Ascending aorta (tissue), 2 donors: Measurements from ENCODE around the gene TTLL1. TPM values are rescaled to one million over a fixed set of nuclear protein-coding genes. Genes with fewer than 3 reads are reported as not detected.
A peak's percentile ranks its signal among the peaks of the same experiment; 100 is the strongest.

Experiments used
- DNase-seq, 2 donors: peaks; one replicate each; pipeline ENCODE4 v3.0.0-alpha.2; 2019; ENCODE audit warnings: low spot score in 2 of 2
- H3K27ac ChIP-seq, 2 donors: fragments of 200-600 bp; sonication (generic); one replicate each; pipeline ENCODE4 v1.5.1; 2016 to 2017; ENCODE audit warnings: mild to moderate bottlenecking in 1 of 2
- H3K27me3 ChIP-seq: fragments of 200-600 bp; sonication (generic); one replicate; pipeline ENCODE4 v1.5.1; 2017
- H3K36me3 ChIP-seq, 2 donors: fragments of 200-600 bp; sonication (generic); one replicate each; pipeline ENCODE4 v1.5.1; 2016
- H3K4me1 ChIP-seq, 2 donors: fragments of 200-600 bp; sonication (generic); one replicate each; pipeline ENCODE4 v1.5.1; 2016 to 2017; ENCODE audit warnings: mild to moderate bottlenecking in 1 of 2
- H3K4me3 ChIP-seq, 2 donors: fragments of 200-600 bp; sonication (generic); one replicate each; pipeline ENCODE4 v1.5.1; 2016 to 2017; ENCODE audit warnings: mild to moderate bottlenecking in 1 of 2
- H3K9me3 ChIP-seq, 2 donors: fragments of 200-600 bp; sonication (generic); one replicate each; pipeline ENCODE4 v1.5.1; 2016
- intact Hi-C: fragments of 100-400 bp; cut with DNase I; formaldehyde crosslinking; loops from one replicate; pipeline ENCODE4 v1.15.1; 2023
- total RNA-seq: library from RNA; depleted of rRNA; stranded (reverse); fragments of >200 nt; gene quantifications from one replicate; pipeline ENCODE4 v1.1.0, GENCODE V29; 2016
- TF ChIP-seq, protein P1 (sequence below), 3 experiments: fragments of 200-600 bp in 2 of 3; fragments of 450-650 bp in 1 of 3; sonication (generic) in 2 of 3; IDR thresholded peaks; one replicate each; pipeline ENCODE4 v1.5.1; 2016 to 2019; ENCODE audit warnings: antibody characterized with exemption in 3 of 3, mild to moderate bottlenecking in 1 of 3, moderate library complexity in 1 of 3

Gene TTLL1
- total RNA-seq, 1 donor from 2014 or later: 0.21 TPM

DNA sequence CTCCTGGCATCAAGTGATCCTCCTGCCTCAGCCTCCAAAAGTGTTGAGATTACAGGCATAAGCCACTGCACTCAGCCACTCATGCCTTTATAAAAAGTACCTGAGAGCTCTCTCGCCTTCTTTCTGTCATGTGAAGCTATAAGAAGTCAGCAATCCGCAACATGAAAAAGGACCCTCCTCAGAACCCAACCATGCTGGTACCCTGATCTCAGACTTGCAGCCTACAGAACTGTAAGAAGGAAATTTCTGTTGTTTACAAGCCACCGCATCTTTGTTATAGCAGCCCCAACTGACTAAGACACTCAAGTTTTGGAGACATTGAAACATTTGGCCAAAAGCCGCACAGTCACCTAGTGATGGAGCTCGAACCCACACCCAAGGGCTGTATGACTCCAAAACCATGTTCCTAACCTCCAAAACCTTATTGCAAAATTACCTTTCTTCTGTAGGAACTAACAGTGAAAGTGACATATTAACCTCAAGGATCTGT is 83.1 kb downstream of the TTLL1 start:
- TF ChIP-seq, protein P1, sequence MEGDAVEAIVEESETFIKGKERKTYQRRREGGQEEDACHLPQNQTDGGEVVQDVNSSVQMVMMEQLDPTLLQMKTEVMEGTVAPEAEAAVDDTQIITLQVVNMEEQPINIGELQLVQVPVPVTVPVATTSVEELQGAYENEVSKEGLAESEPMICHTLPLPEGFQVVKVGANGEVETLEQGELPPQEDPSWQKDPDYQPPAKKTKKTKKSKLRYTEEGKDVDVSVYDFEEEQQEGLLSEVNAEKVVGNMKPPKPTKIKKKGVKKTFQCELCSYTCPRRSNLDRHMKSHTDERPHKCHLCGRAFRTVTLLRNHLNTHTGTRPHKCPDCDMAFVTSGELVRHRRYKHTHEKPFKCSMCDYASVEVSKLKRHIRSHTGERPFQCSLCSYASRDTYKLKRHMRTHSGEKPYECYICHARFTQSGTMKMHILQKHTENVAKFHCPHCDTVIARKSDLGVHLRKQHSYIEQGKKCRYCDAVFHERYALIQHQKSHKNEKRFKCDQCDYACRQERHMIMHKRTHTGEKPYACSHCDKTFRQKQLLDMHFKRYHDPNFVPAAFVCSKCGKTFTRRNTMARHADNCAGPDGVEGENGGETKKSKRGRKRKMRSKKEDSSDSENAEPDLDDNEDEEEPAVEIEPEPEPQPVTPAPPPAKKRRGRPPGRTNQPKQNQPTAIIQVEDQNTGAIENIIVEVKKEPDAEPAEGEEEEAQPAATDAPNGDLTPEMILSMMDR (IDR thresholded peaks at IDR 0.05): no peak
- H3K4me1 ChIP-seq: peaks cover 27 to 57% of the 10 kb centered on the region in 2 donors
- no peaks in the 10 kb centered on the region for H3K9me3 ChIP-seq
- intact Hi-C loops: no loop called here
- H3K27ac ChIP-seq: no peak overlapping the region
- no peak for DNase-seq
- no peaks in the 10 kb centered on the region for H3K36me3 ChIP-seq
- H3K4me3 ChIP-seq: no peak overlapping the region
- no peaks in the 10 kb centered on the region for H3K27me3 ChIP-seq

DNA sequence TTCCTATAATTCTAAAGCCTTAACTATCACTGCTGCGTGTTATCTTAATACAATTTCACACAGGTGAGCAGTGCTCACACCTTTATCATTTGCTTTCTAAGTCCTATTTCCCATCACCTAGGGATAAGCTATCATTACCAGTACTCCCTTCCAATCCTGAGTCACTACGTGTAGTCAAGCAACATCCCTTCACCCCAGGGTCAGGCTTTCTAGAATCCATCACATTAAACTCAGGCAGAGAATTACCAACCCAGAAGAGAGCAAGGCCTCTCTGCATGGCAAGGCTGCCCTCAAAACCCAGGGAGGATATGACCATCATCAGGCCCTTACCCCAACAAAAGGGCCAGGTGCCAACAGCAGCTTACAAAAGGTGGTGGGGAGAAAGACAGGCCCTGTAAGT is 84.1 kb downstream of the TTLL1 start:
- Histone ChIP-seq H3K4me1 (peaks cover 35 to 66% of the 10 kb centered on the region in 2 donors), H3K27me3 (no peaks in the 10 kb centered on the region), H3K4me3 (no peak overlapping the region), H3K9me3 (no peaks in the 10 kb centered on the region), H3K36me3 (no peaks in the 10 kb centered on the region), H3K27ac (peak overlapping the region in 1 of 2 donors; percentile 16)
- TF ChIP-seq, protein P1 (IDR thresholded peaks at IDR 0.05): no peak
- intact Hi-C loops: no loop called here
- no peak for DNase-seq

DNA sequence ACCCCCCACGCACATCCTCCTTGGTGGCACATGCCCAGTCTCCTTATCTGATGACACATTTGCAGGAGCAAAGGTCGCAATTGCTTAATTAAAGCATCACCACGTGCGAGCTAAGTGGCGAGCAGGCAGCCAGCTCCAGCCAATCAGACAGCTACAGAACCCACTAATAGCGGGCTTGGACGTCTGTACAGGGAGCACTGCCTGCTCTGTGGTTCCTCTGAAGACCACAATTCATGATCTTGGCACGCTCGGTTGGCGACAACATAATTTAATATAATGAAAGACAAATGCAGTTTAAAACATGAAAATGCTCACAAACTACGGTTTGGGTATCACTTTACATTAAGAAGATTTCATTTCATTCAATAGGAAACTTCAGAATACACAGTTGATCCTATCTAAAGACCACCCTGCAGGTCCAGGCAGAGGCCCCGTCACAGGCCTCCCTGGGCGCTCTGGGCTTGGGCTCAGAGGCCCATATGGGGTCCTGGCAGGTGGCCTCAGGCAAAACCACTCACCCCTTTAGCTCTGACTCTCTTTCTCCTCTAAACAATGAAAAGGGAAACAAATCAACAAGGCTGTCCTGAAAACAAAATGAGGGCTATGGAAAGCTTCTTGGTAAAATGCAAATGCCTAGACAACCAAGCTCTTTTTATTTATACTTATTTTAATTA is 84.7 kb downstream of the TTLL1 start:
- H3K4me1 ChIP-seq: peaks cover 40 to 72% of the 10 kb centered on the region in 2 donors

DNA sequence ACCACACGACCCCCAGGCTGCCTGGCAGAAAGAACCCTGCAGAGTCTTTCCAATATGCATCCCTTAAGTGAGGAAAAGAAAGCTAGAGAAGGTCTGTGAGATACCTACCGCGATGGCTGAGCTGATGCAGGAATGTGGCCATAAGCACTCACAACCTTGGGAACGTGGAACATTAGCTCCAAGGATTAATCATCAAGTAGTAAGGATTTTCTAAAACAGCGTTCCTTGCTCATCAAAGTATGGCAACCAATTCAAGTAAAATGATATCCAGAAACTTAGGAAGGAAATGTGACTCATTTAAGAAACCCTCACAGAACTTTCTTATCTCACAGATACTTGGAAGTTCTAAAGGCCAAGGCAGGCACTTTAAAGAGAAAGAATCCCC is 87.0 kb downstream of the TTLL1 start:
- Histone ChIP-seq H3K27ac (peak overlapping the region; percentile 93), H3K27me3 (no peaks in the 10 kb centered on the region), H3K9me3 (no peaks in the 10 kb centered on the region), H3K36me3 (no peaks in the 10 kb centered on the region), H3K4me3 (peak overlapping the region in 1 of 2 donors; percentile 39), H3K4me1 (peaks cover 31 to 76% of the 10 kb centered on the region in 2 donors)
- intact Hi-C loops: no loop called here
- TF ChIP-seq, protein P1 (IDR thresholded peaks at IDR 0.05): no peak
- DNase-seq: no peak

More for the DNA sequence above, 84.7 kb downstream of the TTLL1 start:
- intact Hi-C loops: no loop called here
- TF ChIP-seq, protein P1 (IDR thresholded peaks at IDR 0.05): no peak
- Histone ChIP-seq H3K27me3 (no peaks in the 10 kb centered on the region), H3K36me3 (no peaks in the 10 kb centered on the region), H3K27ac (peak overlapping the region in 1 of 2 donors; percentile 4), H3K9me3 (no peaks in the 10 kb centered on the region), H3K4me3 (no peak overlapping the region)
- no peak for DNase-seq

DNA sequence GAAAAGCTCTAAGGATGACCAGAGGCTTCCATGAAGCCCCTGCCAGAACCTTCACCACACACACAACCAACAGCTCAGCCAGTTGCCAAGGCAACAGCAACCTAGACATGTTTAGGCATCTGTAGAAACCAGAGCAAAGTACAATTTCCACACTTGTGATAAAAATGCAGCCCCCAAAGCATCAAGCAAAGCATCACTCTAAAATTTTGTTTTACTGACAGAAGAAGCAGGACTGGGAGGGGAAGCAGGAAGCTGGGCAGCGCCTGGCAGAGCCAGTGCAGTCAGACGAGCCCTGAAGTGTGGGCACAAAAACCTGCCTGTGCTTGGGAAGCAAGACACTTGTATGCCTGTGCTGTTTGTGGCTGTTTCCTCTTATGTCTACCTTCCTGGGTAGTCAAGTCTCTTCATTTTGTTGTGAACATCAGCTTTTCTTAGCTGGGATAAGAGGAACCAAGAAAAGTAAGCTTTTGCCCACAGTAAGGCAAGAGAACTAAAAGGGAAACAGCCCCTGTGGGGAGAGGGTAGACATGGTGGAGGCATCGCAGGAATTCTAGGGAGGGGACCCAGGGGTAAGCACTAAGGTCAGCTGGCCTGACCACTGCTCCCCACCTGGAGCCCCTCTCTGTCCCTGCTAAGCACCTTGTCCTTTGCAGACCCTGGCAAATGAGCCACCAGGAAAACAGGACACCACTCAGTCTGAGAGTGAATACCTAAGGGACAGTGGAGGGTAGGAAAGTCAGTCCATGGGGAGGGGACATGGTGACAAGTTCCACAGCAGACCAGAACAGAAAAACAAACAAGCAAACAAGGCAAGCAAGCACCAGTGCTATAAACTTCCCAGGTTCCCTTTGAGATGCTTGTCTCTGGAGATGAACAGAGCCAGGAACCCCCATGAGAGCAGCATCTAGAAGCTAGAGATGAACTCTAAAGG is 87.7 kb downstream of the TTLL1 start:
- H3K4me3 ChIP-seq: peak overlapping the region in 1 of 2 donors; percentile 39
- H3K27ac ChIP-seq: peak overlapping the region; percentile 93
- intact Hi-C loops: no loop called here
- TF ChIP-seq, protein P1 (IDR thresholded peaks at IDR 0.05): no peak
- H3K27me3 ChIP-seq: no peaks in the 10 kb centered on the region
- no peak for DNase-seq
- H3K4me1 ChIP-seq: peaks cover 38 to 78% of the 10 kb centered on the region in 2 donors
- no peaks in the 10 kb centered on the region for H3K9me3 ChIP-seq
- H3K36me3 ChIP-seq: no peaks in the 10 kb centered on the region
